Liver (tissue), 9 donors: Measurements from ENCODE around the gene PALLD. TPM values are rescaled to one million over a fixed set of nuclear protein-coding genes. Genes with fewer than 3 reads are reported as not detected.

Source experiments
- DNase-seq: peaks from one replicate; pipeline ENCODE4 v3.0.0-alpha.2; 2017; ENCODE audit warnings: low spot score
- H3K27ac ChIP-seq, 2 donors: one replicate each; pipeline ENCODE4 v1.7.0; 2013; ENCODE audit warnings: inconsistent platforms in 2 of 2, low read length in 2 of 2, control low read depth in 1 of 2, low read depth in 1 of 2, mild to moderate bottlenecking in 1 of 2
- H3K27me3 ChIP-seq, 4 donors: one replicate each; pipeline versions ENCODE4 v1.6.1 to v1.7.0; 2013; ENCODE audit warnings: low read length in 3 of 4, inconsistent platforms in 1 of 4, mild to moderate bottlenecking in 1 of 4, moderate library complexity in 1 of 4; ENCODE audit not compliant: control insufficient read depth in 4 of 4, insufficient read depth in 4 of 4
- H3K36me3 ChIP-seq, 4 donors: one replicate each; pipeline versions ENCODE4 v1.6.1 to v1.7.0; 2013; ENCODE audit warnings: low read length in 3 of 4, mild to moderate bottlenecking in 3 of 4, low read depth in 1 of 4, moderate library complexity in 1 of 4; ENCODE audit not compliant: control insufficient read depth in 4 of 4, insufficient read depth in 3 of 4
- H3K4me1 ChIP-seq, 4 donors: one replicate each; pipeline versions ENCODE4 v1.6.1 to v1.7.0; 2013; ENCODE audit warnings: low read length in 3 of 4, mild to moderate bottlenecking in 3 of 4, moderate library complexity in 1 of 4; ENCODE audit not compliant: control insufficient read depth in 4 of 4, insufficient read depth in 4 of 4
- H3K4me3 ChIP-seq, 3 donors: one replicate each; pipeline versions ENCODE4 v1.6.1 to v1.7.0; 2013; ENCODE audit warnings: low read length in 3 of 3, control low read depth in 1 of 3, low read depth in 1 of 3, mild to moderate bottlenecking in 1 of 3
- H3K9ac ChIP-seq, 2 donors: one replicate each; pipeline ENCODE4 v1.7.0; 2013; ENCODE audit warnings: low read length in 2 of 2, mild to moderate bottlenecking in 2 of 2, moderate library complexity in 2 of 2, control low read depth in 1 of 2, low read depth in 1 of 2
- H3K9me3 ChIP-seq, 4 donors: one replicate each; pipeline versions ENCODE4 v1.6.1 to v1.7.0; 2013; ENCODE audit warnings: low read length in 3 of 4; ENCODE audit not compliant: control insufficient read depth in 4 of 4
- EGR1 ChIP-seq, 2 donors: IDR thresholded peaks; 2 replicates each; pipeline ENCODE4 v1.6.1; 2016 to 2018; ENCODE audit warnings: antibody characterized with exemption in 2 of 2, low read depth in 2 of 2
- FOXA1 ChIP-seq: IDR thresholded peaks from 2 replicates; pipeline ENCODE4 v1.6.1; 2016; ENCODE audit warnings: antibody characterized with exemption
- HNF4A ChIP-seq, 2 donors: conservative IDR thresholded peaks; 2 replicates each; pipeline ENCODE4 v1.6.1; 2016; ENCODE audit warnings: antibody characterized with exemption in 2 of 2, mild to moderate bottlenecking in 2 of 2
- HNF4G ChIP-seq: IDR thresholded peaks from 2 replicates; pipeline ENCODE4 v1.6.1; 2016; ENCODE audit warnings: antibody characterized with exemption
- RXRA ChIP-seq, 2 donors: IDR thresholded peaks; 2 replicates each; pipeline ENCODE4 v1.6.1; 2017 to 2018; ENCODE audit warnings: antibody characterized with exemption in 2 of 2, mild to moderate bottlenecking in 1 of 2
- TAF1 ChIP-seq: conservative IDR thresholded peaks from 2 replicates; pipeline ENCODE4 v1.6.1; 2016; ENCODE audit warnings: antibody characterized with exemption, mild to moderate bottlenecking
- WGBS: extraction: QIAGEN DNeasy Blood & Tissue Kit; methylation state at CpG from one replicate; pipeline ENCODE4 v1.1.7; 2013; 5-methylcytosine and 5-hydroxymethylcytosine counted together
- polyA plus RNA-seq, 2 donors: library from polyadenylated mRNA; stranded (reverse) in 1 of 2; unstranded in 1 of 2; fragments of 200-250 nt in 1 of 2; fragments of >200 nt in 1 of 2; fragmentation: Nextera tagmentation in 1 of 2; extraction: Ambion mirVana in 1 of 2; gene quantifications; one replicate each; pipeline versions ENCODE4 v1.2.1 to v1.2.3, GENCODE V29; 2013 to 2015
- total RNA-seq, 2 donors: library from RNA; depleted of rRNA; stranded (reverse); fragments of >200 nt; gene quantifications; one replicate each; pipeline ENCODE4 v1.2.3, GENCODE V29; 2014
- TF ChIP-seq, protein P1 (sequence below): IDR thresholded peaks from 2 replicates; pipeline ENCODE4 v1.6.1; 2016; ENCODE audit warnings: antibody characterized with exemption
- TF ChIP-seq, protein P2 (sequence below): IDR thresholded peaks from 2 replicates; pipeline ENCODE4 v1.6.1; 2016; ENCODE audit warnings: antibody characterized with exemption, mild to moderate bottlenecking
- TF ChIP-seq, protein P3 (sequence below): fragments of 150-350 bp; IDR thresholded peaks from 2 replicates; pipeline ENCODE4 v1.5.1; 2017; ENCODE audit warnings: improper control_type of control experiment, low read depth, low read length; ENCODE audit not compliant: missing input control
- TF ChIP-seq, protein P4 (sequence below): IDR thresholded peaks from 2 replicates; pipeline ENCODE4 v1.6.1; 2016; ENCODE audit warnings: antibody characterized with exemption
- donor health status: healthy.
- donor health status: healthy.
- donor health status: healthy.
- donor health status: healthy.
- donor health status: healthy.

The PALLD gene
- total and polyA plus RNA-seq, 4 donors, result 9.0 to 26.3 (median 14.7) TPM

DNA sequence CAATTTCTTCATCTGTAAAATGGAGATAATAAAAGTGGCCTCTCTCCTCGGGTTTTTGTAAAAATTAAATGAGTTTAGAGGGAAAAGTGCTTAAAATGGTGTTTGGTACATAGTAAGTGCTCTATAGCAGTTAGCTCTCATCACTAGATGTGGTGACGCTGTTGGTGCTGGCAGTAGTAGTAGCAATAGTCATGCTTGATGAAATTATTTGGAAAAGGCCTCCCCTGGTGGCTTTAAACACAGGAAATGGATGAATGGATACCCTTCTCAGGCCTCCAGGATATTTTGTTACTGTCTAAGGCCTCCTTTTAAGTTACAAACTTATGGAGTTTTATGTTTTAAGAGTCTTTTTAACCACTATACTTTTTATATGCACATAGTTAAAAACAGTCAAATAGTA is 370.3 kb downstream of the PALLD start:
- no peak overlapping the region for H3K4me3 ChIP-seq
- no peak for DNase-seq
- no peaks in the 10 kb centered on the region for H3K36me3 ChIP-seq
- WGBS, result 95% methylated on average over 2 of the region's 2 CpGs
- H3K9me3 ChIP-seq, result no peaks in the 10 kb centered on the region
- H3K27me3 ChIP-seq, result no peaks in the 10 kb centered on the region
- TF ChIP-seq HNF4A (conservative IDR thresholded peaks at IDR 0.05) (no peak), FOXA1 (no peak), RXRA (IDR thresholded peaks at IDR 0.05) (no peak), HNF4G (no peak), EGR1 (IDR thresholded peaks at IDR 0.05; ENCODE audit: low read depth in 2 of 2) (no peak), TAF1 (no peak)
- TF ChIP-seq, protein P1, sequence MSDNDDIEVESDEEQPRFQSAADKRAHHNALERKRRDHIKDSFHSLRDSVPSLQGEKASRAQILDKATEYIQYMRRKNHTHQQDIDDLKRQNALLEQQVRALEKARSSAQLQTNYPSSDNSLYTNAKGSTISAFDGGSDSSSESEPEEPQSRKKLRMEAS, result no peak
- TF ChIP-seq, protein P2, sequence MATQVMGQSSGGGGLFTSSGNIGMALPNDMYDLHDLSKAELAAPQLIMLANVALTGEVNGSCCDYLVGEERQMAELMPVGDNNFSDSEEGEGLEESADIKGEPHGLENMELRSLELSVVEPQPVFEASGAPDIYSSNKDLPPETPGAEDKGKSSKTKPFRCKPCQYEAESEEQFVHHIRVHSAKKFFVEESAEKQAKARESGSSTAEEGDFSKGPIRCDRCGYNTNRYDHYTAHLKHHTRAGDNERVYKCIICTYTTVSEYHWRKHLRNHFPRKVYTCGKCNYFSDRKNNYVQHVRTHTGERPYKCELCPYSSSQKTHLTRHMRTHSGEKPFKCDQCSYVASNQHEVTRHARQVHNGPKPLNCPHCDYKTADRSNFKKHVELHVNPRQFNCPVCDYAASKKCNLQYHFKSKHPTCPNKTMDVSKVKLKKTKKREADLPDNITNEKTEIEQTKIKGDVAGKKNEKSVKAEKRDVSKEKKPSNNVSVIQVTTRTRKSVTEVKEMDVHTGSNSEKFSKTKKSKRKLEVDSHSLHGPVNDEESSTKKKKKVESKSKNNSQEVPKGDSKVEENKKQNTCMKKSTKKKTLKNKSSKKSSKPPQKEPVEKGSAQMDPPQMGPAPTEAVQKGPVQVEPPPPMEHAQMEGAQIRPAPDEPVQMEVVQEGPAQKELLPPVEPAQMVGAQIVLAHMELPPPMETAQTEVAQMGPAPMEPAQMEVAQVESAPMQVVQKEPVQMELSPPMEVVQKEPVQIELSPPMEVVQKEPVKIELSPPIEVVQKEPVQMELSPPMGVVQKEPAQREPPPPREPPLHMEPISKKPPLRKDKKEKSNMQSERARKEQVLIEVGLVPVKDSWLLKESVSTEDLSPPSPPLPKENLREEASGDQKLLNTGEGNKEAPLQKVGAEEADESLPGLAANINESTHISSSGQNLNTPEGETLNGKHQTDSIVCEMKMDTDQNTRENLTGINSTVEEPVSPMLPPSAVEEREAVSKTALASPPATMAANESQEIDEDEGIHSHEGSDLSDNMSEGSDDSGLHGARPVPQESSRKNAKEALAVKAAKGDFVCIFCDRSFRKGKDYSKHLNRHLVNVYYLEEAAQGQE, result no peak
- TF ChIP-seq, protein P3, sequence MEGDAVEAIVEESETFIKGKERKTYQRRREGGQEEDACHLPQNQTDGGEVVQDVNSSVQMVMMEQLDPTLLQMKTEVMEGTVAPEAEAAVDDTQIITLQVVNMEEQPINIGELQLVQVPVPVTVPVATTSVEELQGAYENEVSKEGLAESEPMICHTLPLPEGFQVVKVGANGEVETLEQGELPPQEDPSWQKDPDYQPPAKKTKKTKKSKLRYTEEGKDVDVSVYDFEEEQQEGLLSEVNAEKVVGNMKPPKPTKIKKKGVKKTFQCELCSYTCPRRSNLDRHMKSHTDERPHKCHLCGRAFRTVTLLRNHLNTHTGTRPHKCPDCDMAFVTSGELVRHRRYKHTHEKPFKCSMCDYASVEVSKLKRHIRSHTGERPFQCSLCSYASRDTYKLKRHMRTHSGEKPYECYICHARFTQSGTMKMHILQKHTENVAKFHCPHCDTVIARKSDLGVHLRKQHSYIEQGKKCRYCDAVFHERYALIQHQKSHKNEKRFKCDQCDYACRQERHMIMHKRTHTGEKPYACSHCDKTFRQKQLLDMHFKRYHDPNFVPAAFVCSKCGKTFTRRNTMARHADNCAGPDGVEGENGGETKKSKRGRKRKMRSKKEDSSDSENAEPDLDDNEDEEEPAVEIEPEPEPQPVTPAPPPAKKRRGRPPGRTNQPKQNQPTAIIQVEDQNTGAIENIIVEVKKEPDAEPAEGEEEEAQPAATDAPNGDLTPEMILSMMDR, result no peak
- H3K9ac ChIP-seq, result no peak overlapping the region
- H3K4me1 ChIP-seq, result peaks cover 0 to 2% (median 0%) of the 10 kb centered on the region in 4 donors
- H3K27ac ChIP-seq, result no peak overlapping the region

DNA sequence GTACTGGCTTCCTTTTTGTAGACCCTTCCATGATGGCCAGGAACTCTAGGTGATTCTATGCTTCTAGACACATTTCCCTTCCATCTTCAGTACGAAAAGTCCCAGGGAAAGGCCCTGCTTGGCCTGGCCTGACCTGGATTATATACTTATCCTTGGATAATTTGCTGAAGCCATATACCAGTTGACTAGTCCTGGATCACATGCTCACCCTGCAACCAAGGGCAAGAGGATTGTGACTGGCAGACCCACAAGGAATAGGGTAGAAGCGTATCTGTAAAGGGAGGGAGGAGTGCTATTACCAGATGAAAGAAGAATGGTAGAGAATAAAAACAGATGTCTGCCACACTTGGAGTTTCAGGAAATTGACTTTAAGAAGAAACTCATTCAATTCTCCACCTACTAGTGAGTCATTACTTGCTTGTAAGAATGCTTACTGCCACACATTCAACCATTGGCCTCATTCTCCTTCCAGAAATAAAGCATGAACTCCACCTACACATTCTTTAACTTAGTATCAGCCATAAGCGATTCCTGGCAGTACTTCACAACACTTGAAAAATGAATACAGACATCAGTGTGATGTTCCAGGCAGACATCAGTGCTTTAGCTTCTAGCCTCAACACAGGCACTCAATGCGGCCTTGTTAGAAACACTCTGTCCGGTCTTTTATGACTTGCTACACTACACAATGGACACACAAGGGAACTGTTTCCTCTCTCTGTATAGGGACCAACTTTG is 371.4 kb downstream of the PALLD start:
- no peaks in the 10 kb centered on the region for H3K27me3 ChIP-seq
- H3K4me1 ChIP-seq, result peaks cover 0 to 2% (median 0%) of the 10 kb centered on the region in 4 donors
- no peak overlapping the region for H3K4me3 ChIP-seq
- H3K36me3 ChIP-seq, result no peaks in the 10 kb centered on the region
- TF ChIP-seq RXRA (IDR thresholded peaks at IDR 0.05) (no peak), HNF4G (no peak)
- TF ChIP-seq, protein P4, sequence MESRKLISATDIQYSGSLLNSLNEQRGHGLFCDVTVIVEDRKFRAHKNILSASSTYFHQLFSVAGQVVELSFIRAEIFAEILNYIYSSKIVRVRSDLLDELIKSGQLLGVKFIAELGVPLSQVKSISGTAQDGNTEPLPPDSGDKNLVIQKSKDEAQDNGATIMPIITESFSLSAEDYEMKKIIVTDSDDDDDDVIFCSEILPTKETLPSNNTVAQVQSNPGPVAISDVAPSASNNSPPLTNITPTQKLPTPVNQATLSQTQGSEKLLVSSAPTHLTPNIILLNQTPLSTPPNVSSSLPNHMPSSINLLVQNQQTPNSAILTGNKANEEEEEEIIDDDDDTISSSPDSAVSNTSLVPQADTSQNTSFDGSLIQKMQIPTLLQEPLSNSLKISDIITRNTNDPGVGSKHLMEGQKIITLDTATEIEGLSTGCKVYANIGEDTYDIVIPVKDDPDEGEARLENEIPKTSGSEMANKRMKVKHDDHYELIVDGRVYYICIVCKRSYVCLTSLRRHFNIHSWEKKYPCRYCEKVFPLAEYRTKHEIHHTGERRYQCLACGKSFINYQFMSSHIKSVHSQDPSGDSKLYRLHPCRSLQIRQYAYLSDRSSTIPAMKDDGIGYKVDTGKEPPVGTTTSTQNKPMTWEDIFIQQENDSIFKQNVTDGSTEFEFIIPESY, result no peak
- no peaks in the 10 kb centered on the region for H3K9me3 ChIP-seq
- no peak overlapping the region for H3K27ac ChIP-seq
- DNase-seq, result no peak
- 94% methylated on average over 5 of the region's 5 CpGs for WGBS
- H3K9ac ChIP-seq, result no peak overlapping the region
